DOHH2 (cell line): ENCODE results near the gene NAA30.
A peak's percentile ranks its signal among the peaks of the same experiment; 100 is the strongest.

Experiments
- H3F3A ChIP-seq: fragments of 200-600 bp; sonication (generic), shearing (Covaris generic); 2 replicates; pipeline ENCODE4 v1.6.0; 2016; ENCODE audit warnings: antibody characterized with exemption, mild to moderate bottlenecking; ENCODE audit not compliant: control insufficient read depth, insufficient read depth
- H3K27ac ChIP-seq: fragments of 200-600 bp; sonication (generic); 2 replicates; pipeline ENCODE4 v1.5.1; 2014; ENCODE audit warnings: low read depth, mild to moderate bottlenecking, low read length, moderate library complexity
- H3K27me3 ChIP-seq: fragments of 200-600 bp; sonication (generic); 2 replicates; pipeline ENCODE4 v1.6.1; 2014; ENCODE audit warnings: mild to moderate bottlenecking, low read length, mixed read lengths; ENCODE audit not compliant: control insufficient read depth
- H3K36me3 ChIP-seq: fragments of 200-600 bp; sonication (generic); 2 replicates; pipeline ENCODE4 v1.6.1; 2014; ENCODE audit warnings: mild to moderate bottlenecking, low read length, moderate library complexity, mixed read lengths; ENCODE audit not compliant: control insufficient read depth
- H3K4me1 ChIP-seq: fragments of 200-600 bp; sonication (generic); 2 replicates; pipeline ENCODE4 v1.6.1; 2014; ENCODE audit warnings: mild to moderate bottlenecking, low read length, mixed read lengths; ENCODE audit not compliant: control insufficient read depth
- H3K4me2 ChIP-seq: fragments of 200-600 bp; sonication (generic); 2 replicates; pipeline ENCODE4 v1.6.0; 2014; ENCODE audit warnings: mild to moderate bottlenecking, low read length, moderate library complexity
- H3K4me3 ChIP-seq: fragments of 200-600 bp; sonication (generic); 2 replicates; pipeline ENCODE4 v1.5.1; 2014; ENCODE audit warnings: mild to moderate bottlenecking, low read length, mixed read lengths
- H3K79me2 ChIP-seq: fragments of 200-600 bp; sonication (generic); 2 replicates; pipeline ENCODE4 v1.6.1; 2014; ENCODE audit warnings: mild to moderate bottlenecking, low read length, mixed read lengths; ENCODE audit not compliant: control insufficient read depth
- H3K9me2 ChIP-seq: fragments of 200-600 bp; sonication (generic); replicated peaks from 2 replicates; pipeline ENCODE4 v1.6.1; 2014; ENCODE audit warnings: mild to moderate bottlenecking, low read length, mixed read lengths; ENCODE audit not compliant: control insufficient read depth
- H3K9me3 ChIP-seq: fragments of 200-600 bp; sonication (generic); 2 replicates; pipeline ENCODE4 v1.6.1; 2014; ENCODE audit warnings: antibody characterized with exemption, low read length, mixed read lengths; ENCODE audit not compliant: control insufficient read depth, insufficient read depth
- H4K20me1 ChIP-seq: fragments of 200-600 bp; sonication (generic); 2 replicates; pipeline ENCODE4 v1.6.0; 2014; ENCODE audit warnings: low read depth, mild to moderate bottlenecking, antibody characterized with exemption, low read length, moderate library complexity; ENCODE audit not compliant: control insufficient read depth, insufficient read depth
- CTCF ChIP-seq: fragments of 200-600 bp; sonication (generic); IDR thresholded peaks from one replicate; pipeline ENCODE4 v1.5.1; 2014; ENCODE audit warnings: antibody characterized with exemption, mild to moderate bottlenecking, low read depth, low read length; ENCODE audit not compliant: poor library complexity, severe bottlenecking
- EZH2phosphoT487 ChIP-seq: fragments of 200-600 bp; sonication (generic); IDR thresholded peaks from 2 replicates; pipeline ENCODE4 v1.6.1; 2017; ENCODE audit warnings: borderline replicate concordance, mild to moderate bottlenecking, antibody characterized with exemption, low read length, moderate library complexity, mixed read lengths

The NAA30 gene

DNA sequence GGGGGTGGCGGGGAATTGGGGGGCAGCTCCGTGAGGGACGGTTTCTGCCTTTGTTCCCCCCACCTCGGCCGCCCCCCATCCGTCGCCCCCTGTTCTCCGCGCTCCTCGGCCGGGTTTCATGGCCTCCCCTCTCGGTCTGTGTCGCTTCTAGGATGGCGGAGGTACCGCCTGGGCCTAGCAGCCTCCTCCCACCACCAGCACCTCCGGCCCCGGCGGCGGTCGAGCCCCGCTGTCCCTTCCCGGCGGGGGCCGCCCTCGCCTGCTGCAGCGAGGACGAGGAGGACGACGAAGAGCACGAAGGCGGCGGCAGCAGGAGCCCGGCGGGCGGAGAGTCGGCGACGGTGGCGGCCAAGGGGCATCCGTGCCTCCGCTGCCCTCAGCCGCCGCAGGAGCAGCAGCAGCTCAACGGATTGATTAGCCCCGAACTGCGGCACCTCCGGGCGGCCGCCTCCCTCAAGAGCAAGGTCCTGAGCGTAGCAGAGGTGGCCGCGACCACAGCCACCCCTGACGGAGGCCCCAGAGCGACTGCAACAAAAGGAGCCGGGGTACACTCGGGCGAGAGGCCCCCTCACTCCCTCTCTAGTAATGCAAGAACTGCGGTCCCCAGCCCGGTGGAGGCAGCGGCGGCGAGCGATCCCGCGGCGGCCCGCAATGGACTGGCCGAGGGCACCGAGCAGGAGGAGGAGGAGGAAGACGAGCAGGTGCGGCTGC, 575 bp downstream of the NAA30 start:
- H3K36me3 ChIP-seq = peaks cover 38% of the 10 kb centered on the region
- H3K4me1 ChIP-seq = peaks cover 28% of the 10 kb centered on the region
- H3K4me2 ChIP-seq = peak overlapping the region; percentile 81
- TF ChIP-seq EZH2phosphoT487 = no peak
- peak; percentile 6 for TF ChIP-seq CTCF
- H3K27me3 ChIP-seq = no peaks in the 10 kb centered on the region
- H3K9me2 ChIP-seq = no peaks in the 10 kb centered on the region
- no peaks in the 10 kb centered on the region; the same call in 1 of the 2 replicates for H4K20me1 ChIP-seq
- H3K79me2 ChIP-seq = peaks cover 49% of the 10 kb centered on the region
- no peaks in the 10 kb centered on the region for H3F3A ChIP-seq
- no peaks in the 10 kb centered on the region for H3K9me3 ChIP-seq
- peak overlapping the region; percentile 78 for H3K4me3 ChIP-seq
- peak overlapping the region; percentile 17; the same call in 1 of the 2 replicates for H3K27ac ChIP-seq

GRCh38 chr14:57391517-57392195, 1.3 kb downstream of the NAA30 start:
- Histone ChIP-seq H3K9me2 (no peaks in the 10 kb centered on the region), H3K9me3 (no peaks in the 10 kb centered on the region), H3K27me3 (no peaks in the 10 kb centered on the region), H3K4me2 (peak overlapping the region; percentile 81), H4K20me1 (no peaks in the 10 kb centered on the region; the same call in 1 of the 2 replicates), H3K4me1 (peaks cover 28% of the 10 kb centered on the region), H3F3A (no peaks in the 10 kb centered on the region), H3K27ac (no peak overlapping the region), H3K79me2 (peaks cover 53% of the 10 kb centered on the region), H3K4me3 (peak overlapping the region; percentile 78), H3K36me3 (peaks cover 41% of the 10 kb centered on the region)
- no peak for TF ChIP-seq EZH2phosphoT487
- no peak for TF ChIP-seq CTCF

DNA sequence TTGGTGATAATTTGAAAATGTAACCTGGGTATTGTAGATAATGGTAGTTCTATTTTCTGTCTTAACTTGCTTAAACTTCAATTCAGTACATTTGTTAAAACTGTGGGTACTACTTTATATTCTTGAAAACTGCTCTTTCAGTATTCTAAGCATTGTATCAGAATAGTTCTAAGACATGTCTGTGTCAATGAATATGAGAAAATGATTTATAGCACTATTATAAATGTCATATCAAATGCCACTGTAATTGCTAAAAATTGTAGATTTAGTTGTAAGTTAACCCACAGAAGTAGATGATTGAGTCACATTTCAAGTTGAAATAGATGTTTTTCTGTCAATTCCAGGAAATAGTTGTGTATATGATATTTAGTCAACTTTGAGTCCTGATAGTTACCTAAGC, 2.4 kb downstream of the NAA30 start:
- TF ChIP-seq CTCF (no peak), EZH2phosphoT487 (no peak)
- peaks cover 53% of the 10 kb centered on the region for H3K79me2 ChIP-seq
- H3F3A ChIP-seq = no peaks in the 10 kb centered on the region
- no peak overlapping the region for H3K27ac ChIP-seq
- H3K4me1 ChIP-seq = peaks cover 28% of the 10 kb centered on the region
- peaks cover 51% of the 10 kb centered on the region for H3K36me3 ChIP-seq
- H3K4me3 ChIP-seq = peak overlapping the region; percentile 78
- H3K27me3 ChIP-seq = no peaks in the 10 kb centered on the region
- peak overlapping the region; percentile 81 for H3K4me2 ChIP-seq
- H3K9me3 ChIP-seq = no peaks in the 10 kb centered on the region
- no peaks in the 10 kb centered on the region; the same call in 1 of the 2 replicates for H4K20me1 ChIP-seq
- H3K9me2 ChIP-seq = no peaks in the 10 kb centered on the region
